ENCODE results near the gene KLK4. TPM values are rescaled to one million over a fixed set of nuclear protein-coding genes. Genes with fewer than 3 reads are reported as not detected.

The KLK4 gene
- polyA plus RNA-seq (ENCODE audit: insufficient read length in 3 of 3): not detected
- long read RNA-seq, donor 1: 0 reads
- long read RNA-seq, donor 2: 0 reads
- long read RNA-seq, donor 3: 0 reads
- long read RNA-seq, donor 4: 0 reads
- long read RNA-seq, donor 5, partial matches to known transcripts: 0 of 1 reads
- long read RNA-seq, donor 5, other reads (novel, unspliced or antisense): 0 of 1 reads
- long read RNA-seq, donor 6: 0 reads
- long read RNA-seq, donor 7: 0 reads
- long read RNA-seq, donor 8: 0 reads
- long read RNA-seq, donor 9: 0 reads
- long read RNA-seq, donor 10: 0 reads
- long read RNA-seq, donor 11: 0 reads
- long read RNA-seq, donor 12: 0 reads
- long read RNA-seq, donor 13: 0 reads
- long read RNA-seq, donor 14: 0 reads
- long read RNA-seq, donor 15: 0 reads
- long read RNA-seq, donor 16: 0 reads

DNA sequence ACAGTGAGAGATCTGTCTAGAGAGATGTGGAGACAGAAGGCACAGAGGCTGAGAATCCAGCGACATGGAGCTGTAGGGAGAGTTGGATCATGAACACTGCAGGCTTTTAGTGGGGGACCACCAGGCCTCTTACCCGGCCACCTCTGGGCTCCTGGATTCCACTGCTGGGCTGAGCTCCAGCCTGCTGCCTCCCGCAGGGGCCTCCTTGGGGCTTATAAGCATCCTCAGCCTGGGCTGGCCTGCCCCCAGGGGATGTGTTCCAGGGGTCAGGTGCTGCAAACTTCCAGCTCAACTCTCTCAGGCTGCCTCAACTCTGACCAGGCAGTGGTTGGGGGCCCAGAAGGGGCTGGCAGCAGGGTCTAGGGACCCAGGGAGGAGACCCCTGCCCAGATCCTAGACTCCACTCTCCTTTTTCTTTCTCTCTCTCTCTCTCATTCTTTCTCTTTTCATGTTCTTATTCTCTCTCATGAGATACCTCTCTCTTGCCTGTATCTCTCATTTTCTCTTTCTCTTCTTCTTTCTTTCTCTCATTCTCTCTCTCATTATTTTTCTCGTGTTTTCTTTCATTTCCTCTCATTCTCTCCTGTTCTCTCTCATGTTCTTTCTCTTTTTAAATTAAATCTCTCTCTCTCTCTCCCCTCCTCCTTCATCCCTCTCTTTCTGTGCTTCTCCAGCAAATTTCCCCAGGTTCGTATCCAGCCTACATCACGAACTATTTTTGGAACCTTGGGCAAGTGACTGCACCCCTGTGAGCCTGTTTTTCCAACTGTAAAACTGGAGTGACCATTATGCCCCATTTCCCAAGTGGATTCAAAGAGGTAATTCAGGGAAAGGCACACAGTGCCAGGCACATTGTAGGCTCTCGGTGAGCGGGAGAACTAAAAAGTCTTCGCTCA lies at the start of gene KLK4:
TSS of gene KLK4 (minus strand) at position 190 of the 896 bp plus-strand sequence. CDS start 657 bp downstream, outside the sequence.
- DNase-seq (ENCODE audit: extremely low read depth in 1 of 11, low read depth in 9 of 11, low spot score in 4 of 11): no peak

GRCh38 chr19:50959731-50960500 lies 48.7 kb upstream of the KLK4 start:
- DNase-seq (ENCODE audit: extremely low read depth in 1 of 11, low read depth in 9 of 11, low spot score in 4 of 11): no peak

DNA sequence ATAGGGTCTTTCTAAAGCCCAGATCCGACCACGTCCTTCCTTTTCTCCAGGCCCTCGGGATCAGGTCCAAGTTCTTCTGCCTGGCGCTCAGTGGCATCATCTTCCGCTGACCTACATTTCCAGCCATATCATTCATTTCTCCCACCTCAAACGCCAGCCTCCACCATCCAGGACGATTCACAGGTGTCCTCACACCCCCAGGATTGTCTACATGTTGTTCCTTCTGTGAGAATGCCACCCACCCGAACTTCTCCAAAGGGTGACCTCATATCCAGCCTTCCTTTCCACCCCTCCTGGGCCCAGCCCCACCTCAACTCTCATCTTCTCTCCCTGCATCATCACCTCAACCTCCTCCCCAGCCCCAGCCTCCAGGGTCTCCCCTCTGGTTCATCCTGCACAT lies 46.4 kb upstream of the KLK4 start:
- DNase-seq (ENCODE audit: extremely low read depth in 1 of 11, low read depth in 9 of 11, low spot score in 4 of 11): no peak

DNA sequence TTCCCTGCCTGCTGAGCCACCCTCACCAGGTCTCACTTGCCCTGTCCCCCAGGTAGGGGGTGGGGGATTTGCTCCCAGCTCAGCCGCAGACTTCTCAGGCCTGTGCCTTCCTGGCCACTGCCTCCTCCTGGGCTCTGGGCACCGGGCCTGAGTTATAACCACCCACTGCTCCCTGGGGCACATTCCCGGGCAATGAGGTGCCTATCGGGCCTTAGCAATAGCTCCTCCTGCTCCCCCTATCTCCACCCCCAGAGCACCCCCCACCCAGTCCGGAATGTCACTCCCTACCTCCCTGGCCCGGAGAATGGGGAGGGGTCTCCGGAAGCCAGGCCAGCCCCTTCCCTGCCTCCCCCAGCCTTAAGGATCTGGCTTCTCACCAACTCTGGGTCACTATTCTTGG lies 41.7 kb upstream of the KLK4 start, which contains the start of gene KLK5:
TSS of gene KLK5 (minus strand) at position 129 of the 400 bp plus-strand sequence. CDS start 381 bp downstream, outside the sequence.
- DNase-seq (ENCODE audit: extremely low read depth in 1 of 11, low read depth in 9 of 11, low spot score in 4 of 11): no peak

GRCh38 chr19:50949861-50950260 lies 38.7 kb upstream of the KLK4 start:
- DNase-seq (ENCODE audit: extremely low read depth in 1 of 11, low read depth in 9 of 11, low spot score in 4 of 11): no peak

GRCh38 chr19:50947123-50947522 lies 35.9 kb upstream of the KLK4 start:
- no peak for DNase-seq (ENCODE audit: extremely low read depth in 1 of 11, low read depth in 9 of 11, low spot score in 4 of 11)

DNA sequence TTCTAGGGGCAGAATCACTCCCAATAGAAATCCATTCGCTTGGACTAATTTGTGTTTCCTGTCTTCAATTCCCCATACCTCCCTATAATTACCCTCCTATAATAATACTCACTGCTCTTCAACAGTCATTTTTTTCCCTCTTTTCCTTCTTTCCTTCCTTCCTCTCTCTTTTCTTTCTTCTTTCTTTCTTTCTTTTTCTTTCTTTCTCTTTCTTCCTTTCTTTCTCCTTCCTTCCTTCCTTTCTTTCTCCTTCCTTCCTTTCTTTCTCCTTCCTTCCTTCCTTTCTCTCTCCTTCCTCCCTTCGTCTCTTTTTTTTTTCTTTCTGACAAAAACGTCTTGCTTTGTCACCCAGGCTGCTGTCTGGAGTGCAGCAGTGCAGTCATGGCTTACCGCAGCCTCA lies 33.6 kb upstream of the KLK4 start:
- no peak for DNase-seq (ENCODE audit: extremely low read depth in 1 of 11, low read depth in 9 of 11, low spot score in 4 of 11)

DNA sequence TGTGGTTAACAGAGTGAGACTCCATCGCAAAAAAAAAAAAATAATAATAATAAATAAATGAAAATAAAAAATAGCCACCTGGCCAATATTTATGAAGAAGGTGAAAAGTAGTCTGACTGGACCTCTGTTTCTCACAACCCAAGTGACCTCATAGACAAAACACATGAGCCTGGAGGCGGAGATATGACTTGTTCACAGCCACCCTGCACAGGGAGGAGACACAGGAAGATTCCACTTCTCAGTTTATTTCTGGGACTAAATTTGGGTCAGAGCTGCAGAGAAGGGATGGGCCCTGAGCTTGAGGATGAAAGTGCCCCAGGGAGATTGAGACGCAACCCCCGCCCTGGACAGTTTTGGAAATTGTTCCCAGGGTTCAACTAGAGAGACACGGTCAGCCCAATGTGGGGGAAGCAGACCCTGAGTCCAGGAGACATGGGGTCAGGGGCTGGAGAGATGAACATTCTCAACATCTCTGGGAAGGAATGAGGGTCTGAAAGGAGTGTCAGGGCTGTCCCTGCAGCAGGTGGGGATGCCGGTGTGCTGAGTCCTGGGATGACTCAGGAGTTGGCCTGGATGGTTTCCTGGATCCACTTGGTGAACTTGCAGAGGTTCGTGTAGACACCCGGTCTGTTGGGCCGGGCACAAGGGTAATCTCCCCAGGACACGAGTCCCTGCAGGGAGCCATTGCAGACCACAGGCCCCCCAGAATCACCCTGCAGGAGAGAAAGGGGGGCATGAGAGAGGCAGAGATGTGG lies 32.1 kb upstream of the KLK4 start:
- DNase-seq (ENCODE audit: extremely low read depth in 1 of 11, low read depth in 9 of 11, low spot score in 4 of 11): no peak

GRCh38 chr19:50939596-50939995 lies 28.4 kb upstream of the KLK4 start:
- no peak for DNase-seq (ENCODE audit: extremely low read depth in 1 of 11, low read depth in 9 of 11, low spot score in 4 of 11)

DNA sequence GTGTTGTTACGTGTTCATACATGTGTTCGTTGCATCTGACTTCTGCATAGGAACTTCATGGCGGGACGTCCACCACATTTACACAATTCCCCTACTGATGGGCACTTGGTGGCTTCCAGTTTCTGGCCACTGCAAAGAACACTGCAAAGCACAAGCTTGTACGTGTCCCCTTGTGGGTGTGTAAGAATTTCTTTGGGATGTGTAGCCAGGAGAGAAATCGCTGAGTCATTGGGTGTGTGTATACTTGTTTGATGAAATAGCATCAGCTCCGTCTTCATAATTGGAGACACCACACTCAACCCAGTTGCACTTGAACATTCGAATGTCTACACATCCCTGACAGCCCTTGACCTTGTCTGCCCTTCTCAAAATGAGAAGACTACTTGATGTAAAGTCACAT lies 22.4 kb upstream of the KLK4 start:
- DNase-seq (ENCODE audit: extremely low read depth in 1 of 11, low read depth in 9 of 11, low spot score in 4 of 11): no peak

GRCh38 chr19:50932690-50933083 lies 21.5 kb upstream of the KLK4 start:
- DNase-seq (ENCODE audit: extremely low read depth in 1 of 11, low read depth in 9 of 11, low spot score in 4 of 11): no peak

DNA sequence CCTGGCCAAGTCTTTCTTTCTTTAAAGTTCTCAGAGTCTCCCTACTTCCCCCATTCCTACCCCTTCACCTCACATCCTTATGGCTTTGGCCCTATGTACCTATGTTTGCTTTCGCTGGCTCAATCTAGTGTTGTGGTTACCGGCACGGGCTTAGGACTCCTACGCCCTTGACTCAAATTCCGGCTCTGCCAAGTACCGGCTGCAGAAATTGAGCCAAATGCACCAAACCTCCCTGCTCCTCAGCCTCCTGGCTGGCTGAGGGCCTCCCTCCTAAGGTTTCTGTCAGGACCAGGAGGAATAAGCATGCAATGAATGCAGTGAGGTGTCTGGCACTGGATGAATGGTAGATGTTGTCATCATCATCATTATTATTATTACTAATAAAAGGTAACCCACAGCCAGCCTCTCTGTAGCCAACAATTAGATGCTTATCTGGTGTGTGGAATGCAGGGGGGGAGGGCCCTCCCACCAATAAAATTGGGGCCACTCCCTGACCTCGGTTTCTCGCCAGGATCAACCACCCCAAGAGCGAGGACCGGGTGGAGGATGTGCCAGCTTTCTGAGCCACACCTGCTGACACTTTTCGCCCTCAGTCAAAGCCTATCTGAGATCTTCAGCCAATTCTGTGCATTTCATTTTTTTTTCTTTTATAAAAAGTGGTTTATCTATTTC lies 21.0 kb upstream of the KLK4 start:
- DNase-seq (ENCODE audit: extremely low read depth in 1 of 11, low read depth in 9 of 11, low spot score in 4 of 11): no peak

GRCh38 chr19:50931023-50931422 lies 19.8 kb upstream of the KLK4 start:
- no peak for DNase-seq (ENCODE audit: extremely low read depth in 1 of 11, low read depth in 9 of 11, low spot score in 4 of 11)

GRCh38 chr19:50928831-50929230 lies 17.6 kb upstream of the KLK4 start:
- no peak for DNase-seq (ENCODE audit: extremely low read depth in 1 of 11, low read depth in 9 of 11, low spot score in 4 of 11)

GRCh38 chr19:50926144-50926543 lies 14.9 kb upstream of the KLK4 start:
- DNase-seq (ENCODE audit: extremely low read depth in 1 of 11, low read depth in 9 of 11, low spot score in 4 of 11): no peak

DNA sequence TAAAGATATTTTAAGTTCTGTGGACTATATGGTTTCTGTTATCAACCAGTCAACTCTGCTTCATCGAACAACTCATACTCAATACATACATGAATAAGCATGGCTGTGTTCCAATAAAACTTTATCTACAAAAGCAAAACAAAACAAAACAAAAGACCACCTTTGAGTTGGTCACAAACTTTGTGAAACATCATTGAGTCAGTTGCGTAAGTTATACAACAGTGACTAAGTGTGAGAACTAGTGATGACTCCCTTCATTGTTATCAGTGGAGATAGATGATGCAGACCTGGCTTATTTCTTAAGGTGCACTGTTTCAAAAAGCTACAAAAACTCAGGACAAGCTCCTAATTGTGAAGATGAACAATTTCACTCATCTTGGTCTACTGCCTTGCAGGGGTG lies 14.5 kb upstream of the KLK4 start:
- no peak for DNase-seq (ENCODE audit: extremely low read depth in 1 of 11, low read depth in 9 of 11, low spot score in 4 of 11)

DNA sequence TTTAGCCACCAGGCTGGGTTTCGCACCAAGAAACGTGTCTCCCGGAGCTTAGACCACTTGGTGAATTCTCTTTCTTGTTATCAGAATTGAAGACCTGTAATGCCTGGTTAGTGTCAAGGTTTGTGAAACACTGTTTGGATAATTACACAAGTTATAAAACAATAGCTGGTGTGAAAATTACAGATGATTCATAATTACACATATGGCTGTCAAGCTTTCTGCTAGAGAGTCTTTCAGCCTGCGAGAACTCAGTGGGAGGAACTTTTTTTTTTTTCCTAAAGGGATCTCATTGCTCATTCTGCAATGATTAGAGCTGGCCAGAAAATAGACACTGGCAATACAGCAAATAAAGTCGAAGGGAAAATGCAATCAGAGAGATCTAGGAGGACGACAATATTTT lies 13.4 kb upstream of the KLK4 start:
- no peak for DNase-seq (ENCODE audit: extremely low read depth in 1 of 11, low read depth in 9 of 11, low spot score in 4 of 11)

GRCh38 chr19:50922317-50922853 lies 11.2 kb upstream of the KLK4 start:
- DNase-seq (ENCODE audit: extremely low read depth in 1 of 11, low read depth in 9 of 11, low spot score in 4 of 11): peak; percentile 47 to 81 (median 74)
